GM12878 (cell line): ENCODE results near the gene PRICKLE4. TPM values are rescaled to one million over a fixed set of nuclear protein-coding genes. Genes with fewer than 3 reads are reported as not detected.

Experiments used
- ATAC-seq: fragments of 200-7000 bp; cut with Tn5 transposase; 3 replicates; pipeline ENCODE4 v1.9.1; 2020; ENCODE audit warnings: mild to moderate bottlenecking, moderate library complexity
- BruUV-seq: library from RNA; stranded (reverse); fragments of 400-500 nt; replicated peaks from 2 replicates; lab custom pipeline; 2021; lab: Mats Ljungman, UMichigan
- CTCF ChIA-PET: fragments of 300-600 bp; sonication (Branson Sonifier 250); formaldehyde crosslinking; extraction: SDS; loops from one replicate; lab custom pipeline; 2021; ENCODE audit warnings: inconsistent platforms; lab: Yijun Ruan, JAX
- POLR2A ChIA-PET: fragments of 350-600 bp; formaldehyde crosslinking; extraction: SDS; loops from one replicate; lab custom pipeline; 2021; ENCODE audit warnings: inconsistent platforms; lab: Charles Lee
- RAD21 ChIA-PET: fragments of 300-600 bp; sonication (Branson Sonifier 250); formaldehyde crosslinking; loops from one replicate; lab custom pipeline; 2023; ENCODE audit warnings: antibody characterized with exemption; ENCODE audit not compliant: unreplicated experiment; lab: Charles Lee
- SMC1A ChIA-PET: fragments of 300-600 bp; sonication (Branson Sonifier 250); formaldehyde crosslinking; loops from one replicate; lab custom pipeline; 2023; ENCODE audit not compliant: unreplicated experiment, uncharacterized antibody; lab: Charles Lee
- DNase-seq: peaks from one replicate; pipeline ENCODE4 v3.0.0-alpha.2; 2011; ENCODE audit warnings: low read depth, low spot score
- FAIRE-seq: peaks from 3 replicates; lab custom pipeline; 2011; peaks lifted over from hg19 to GRCh38; lab: Jason Lieb, UNC
- H2AFZ ChIP-seq: 2 replicates; pipeline ENCODE4 v1.6.0; 2011; ENCODE audit warnings: low read depth, low read length, control low read depth; ENCODE audit not compliant: control insufficient read depth
- H3K27ac ChIP-seq: 2 replicates; pipeline ENCODE4 v1.5.1; 2011; ENCODE audit warnings: control low read depth; ENCODE audit not compliant: control insufficient read depth, insufficient read depth
- H3K27me3 ChIP-seq, 2 experiments: replicated peaks in 1 of 2; 2 replicates each; pipeline versions ENCODE4 v1.6.0 to v1.6.1; 2011; ENCODE audit warnings: low read length in 1 of 2; ENCODE audit not compliant: control insufficient read depth in 2 of 2, insufficient read depth in 2 of 2
- H3K36me3 ChIP-seq, 2 experiments: 2 replicates each; pipeline ENCODE4 v1.5.1; 2011; ENCODE audit warnings: low read length in 1 of 2; ENCODE audit not compliant: control insufficient read depth in 2 of 2, insufficient read depth in 2 of 2
- H3K4me1 ChIP-seq: 2 replicates; pipeline ENCODE4 v1.6.1; 2011; ENCODE audit warnings: mild to moderate bottlenecking, low read length, moderate library complexity, mixed read lengths; ENCODE audit not compliant: control insufficient read depth, insufficient read depth
- H3K4me2 ChIP-seq: 2 replicates; pipeline ENCODE4 v1.6.0; 2011; ENCODE audit warnings: control low read depth; ENCODE audit not compliant: control insufficient read depth, insufficient read depth
- H3K4me3 ChIP-seq: fragments of 200-600 bp; sonication (generic); 2 replicates; pipeline ENCODE4 v1.5.1; 2016
- H3K79me2 ChIP-seq: 2 replicates; pipeline ENCODE4 v1.6.0; 2011; ENCODE audit warnings: low read length; ENCODE audit not compliant: control insufficient read depth, insufficient read depth
- H3K9ac ChIP-seq: 2 replicates; pipeline ENCODE4 v1.8.0; 2011; ENCODE audit warnings: low read length, control low read depth, mixed read lengths; ENCODE audit not compliant: control insufficient read depth, insufficient read depth
- H3K9me3 ChIP-seq: replicated peaks from 3 replicates; pipeline ENCODE4 v1.5.1; 2011; ENCODE audit warnings: mild to moderate bottlenecking, low read length; ENCODE audit not compliant: control insufficient read depth, insufficient read depth
- H4K20me1 ChIP-seq: 2 replicates; pipeline ENCODE4 v1.6.0; 2011; ENCODE audit not compliant: control insufficient read depth, insufficient read depth
- MEF2A ChIP-seq: IDR thresholded peaks from 2 replicates; pipeline ENCODE4 v1.6.1; 2011; ENCODE audit warnings: low read depth, mild to moderate bottlenecking, low read length, moderate library complexity; ENCODE audit not compliant: insufficient read depth
- MTA2 ChIP-seq: fragments of 450-650 bp; IDR thresholded peaks from 2 replicates; pipeline ENCODE4 v1.6.1; 2016; ENCODE audit warnings: low read depth, mild to moderate bottlenecking, moderate library complexity
- POLR2A ChIP-seq: IDR thresholded peaks from 2 replicates; pipeline ENCODE4 v1.6.1; 2011; ENCODE audit warnings: low read depth, mild to moderate bottlenecking, low read length
- POU2F2 ChIP-seq: IDR thresholded peaks from 3 replicates; pipeline ENCODE4 v1.6.1; 2011; ENCODE audit warnings: low read depth, mild to moderate bottlenecking, low read length, borderline replicate concordance
- RUNX3 ChIP-seq: IDR thresholded peaks from 2 replicates; pipeline ENCODE4 v1.6.1; 2012; ENCODE audit warnings: low read length, inconsistent platforms
- SMARCA5 ChIP-seq: fragments of 450-650 bp; IDR thresholded peaks from 2 replicates; pipeline ENCODE4 v1.6.1; 2017; ENCODE audit warnings: mild to moderate bottlenecking
- SRF ChIP-seq, 2 experiments: IDR thresholded peaks; 2 replicates each; pipeline ENCODE4 v1.6.1; 2011; ENCODE audit warnings: low read depth in 2 of 2, low read length in 2 of 2, mild to moderate bottlenecking in 1 of 2, moderate library complexity in 1 of 2
- WGBS: methylation state at CpG from one replicate; pipeline ENCODE4 v1.1.6; 2016; ENCODE audit warnings: low lambda C conversion rate; ENCODE audit not compliant: insufficient replicate concordance, insufficient coverage; ENCODE audit errors: missing lambda C conversion rate; 5-methylcytosine and 5-hydroxymethylcytosine counted together
- in situ Hi-C: fragments of 300-500 bp; cut with MboI; formaldehyde crosslinking; loops from 9 replicates; pipeline ENCODE4 v1.14.3; 2018; ENCODE audit warnings: mixed read lengths
- intact Hi-C: fragments of 100-400 bp; cut with micrococcal nuclease; formaldehyde crosslinking; loops from one replicate; pipeline ENCODE4 v1.14.2; 2022; ENCODE audit not compliant: unreplicated experiment
- polyA plus RNA-seq, 11 experiments: library from polyadenylated mRNA; depleted of rRNA in 4 of 11; unstranded in 6 of 11; stranded (reverse) in 5 of 11; fragments of >200 nt; fragmentation: Nextera tagmentation in 4 of 11; fragmentation: Illumina TruSeq in 1 of 11; extraction: Ambion mirVana in 4 of 11; extraction: Trizol in 1 of 11; gene quantifications; 1 replicate in 1 of 11; 2 replicates in 10 of 11; pipeline versions ENCODE4 v1.2.1 to v1.2.3, GENCODE V29; 2011 to 2016; ENCODE audit warnings: inconsistent platforms in 2 of 11, missing spikeins in 2 of 11, low read depth in 1 of 11
- small RNA-seq: library from RNA; depleted of rRNA; stranded (forward); fragments of <200 nt; gene quantifications from one replicate; pipeline ENCODE3, GENCODE V24; 2014
- total RNA-seq, 4 experiments: library from RNA; depleted of rRNA in 3 of 4; stranded (reverse); fragments of >200 nt in 3 of 4; fragmentation: Illumina TruSeq in 1 of 4; extraction: Trizol in 1 of 4; gene quantifications; 2 replicates each; pipeline versions ENCODE4 v1.2.1 to v1.2.3, GENCODE V29; 2013 to 2021
- TF ChIP-seq, protein P1 (sequence below): IDR thresholded peaks from 2 replicates; pipeline ENCODE4 v1.6.1; 2011; ENCODE audit warnings: borderline replicate concordance, low read depth, mild to moderate bottlenecking, moderate library complexity, low read length; ENCODE audit not compliant: insufficient read depth, poor library complexity, severe bottlenecking
- TF ChIP-seq, protein P2 (sequence below): fragments of 450-650 bp; IDR thresholded peaks from 2 replicates; pipeline ENCODE4 v1.6.1; 2016; ENCODE audit warnings: mild to moderate bottlenecking

The PRICKLE4 gene
- total and polyA plus RNA-seq, 10 of the 15 experiments (the other 5 are each of a cell fraction or from before 2014, with no cell fraction given) = 0.33 to 0.85 (median 0.35) TPM; not detected in 7

DNA sequence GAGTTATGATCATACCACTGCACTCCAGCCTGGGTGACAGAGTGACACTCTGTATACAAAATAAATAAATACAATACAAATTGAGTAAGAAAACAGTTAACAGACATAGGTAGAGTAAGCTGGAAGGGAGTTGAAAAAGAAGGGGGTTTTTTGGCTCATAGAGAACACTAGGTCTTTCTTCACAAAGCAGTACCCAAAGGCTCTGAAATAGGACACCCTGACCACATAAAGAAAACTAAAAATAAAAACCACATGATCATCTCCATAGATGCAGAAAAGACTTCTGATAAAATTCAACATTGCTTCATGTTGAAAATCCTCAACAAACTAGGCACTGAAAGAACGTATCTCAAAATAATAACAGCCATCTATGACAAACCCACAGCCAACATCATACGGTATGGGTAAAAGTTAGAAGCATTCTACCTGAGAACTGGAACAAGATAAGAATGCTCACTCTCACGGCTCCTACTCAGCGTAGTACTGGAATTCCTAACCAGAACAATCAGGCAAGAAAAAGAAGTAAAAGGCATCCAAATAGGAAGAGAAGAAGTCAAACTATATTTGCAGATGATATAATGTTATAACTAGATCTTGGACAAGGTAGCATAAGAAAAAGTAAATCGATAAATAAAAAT is 55.6 kb downstream of the PRICKLE4 start (continued):
- TF ChIP-seq, protein P1, sequence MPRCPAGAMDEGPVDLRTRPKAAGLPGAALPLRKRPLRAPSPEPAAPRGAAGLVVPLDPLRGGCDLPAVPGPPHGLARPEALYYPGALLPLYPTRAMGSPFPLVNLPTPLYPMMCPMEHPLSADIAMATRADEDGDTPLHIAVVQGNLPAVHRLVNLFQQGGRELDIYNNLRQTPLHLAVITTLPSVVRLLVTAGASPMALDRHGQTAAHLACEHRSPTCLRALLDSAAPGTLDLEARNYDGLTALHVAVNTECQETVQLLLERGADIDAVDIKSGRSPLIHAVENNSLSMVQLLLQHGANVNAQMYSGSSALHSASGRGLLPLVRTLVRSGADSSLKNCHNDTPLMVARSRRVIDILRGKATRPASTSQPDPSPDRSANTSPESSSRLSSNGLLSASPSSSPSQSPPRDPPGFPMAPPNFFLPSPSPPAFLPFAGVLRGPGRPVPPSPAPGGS = no peak
- TF ChIP-seq SMARCA5 (no peak), RUNX3 (peak; percentile 70), SRF (IDR thresholded peaks at IDR 0.05; ENCODE audit: low read depth in 2 of 2, low read length in 2 of 2) (no peak), MTA2 (no peak), POLR2A (no peak), POU2F2 (no peak), MEF2A (0 out of 2 replicates have a peak, but pooled peaks have one; percentile 25)
- TF ChIP-seq, all 136 proteins: peak for 3

DNA sequence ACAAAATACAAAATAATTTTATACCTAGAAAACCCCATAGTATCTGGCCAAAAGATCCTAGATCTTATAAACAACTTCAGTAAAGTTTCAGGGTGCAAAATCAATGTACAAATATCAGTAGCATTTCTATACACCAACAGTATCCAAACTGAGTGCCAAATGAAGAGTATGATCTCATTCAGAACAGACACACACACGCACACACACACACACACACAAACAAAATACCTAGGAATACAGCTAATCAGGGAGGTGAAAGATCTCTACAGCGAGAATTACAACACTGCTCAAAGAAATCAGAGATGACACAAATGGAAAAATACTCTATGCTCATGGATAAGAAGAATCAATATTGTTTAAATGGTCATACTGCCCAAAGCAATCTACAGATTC is 56.1 kb downstream of the PRICKLE4 start:
- FAIRE-seq = no peak

More for the DNA sequence above, 56.1 kb downstream of the PRICKLE4 start:
- Histone ChIP-seq H3K36me3 (no peaks in the 10 kb centered on the region), H3K9ac (no peak overlapping the region), H3K4me2 (no peak overlapping the region), H4K20me1 (no peaks in the 10 kb centered on the region), H3K4me1 (no peaks in the 10 kb centered on the region), H3K79me2 (no peaks in the 10 kb centered on the region), H3K4me3 (no peak overlapping the region), H2AFZ (no peak overlapping the region), H3K9me3 (no peaks in the 10 kb centered on the region), H3K27me3 (no peaks in the 10 kb centered on the region), H3K27ac (no peak overlapping the region)
- 91% methylated on average over 2 of the region's 2 CpGs for WGBS
- in situ Hi-C loops = no loop called here
- POLR2A ChIA-PET = no interaction called here
- RAD21 ChIA-PET = no interaction called here
- DNase-seq (no peak), ATAC-seq (no peak)
- BruUV-seq = no TSS peak
- intact Hi-C loops = no loop called here
- TF ChIP-seq, protein P2, sequence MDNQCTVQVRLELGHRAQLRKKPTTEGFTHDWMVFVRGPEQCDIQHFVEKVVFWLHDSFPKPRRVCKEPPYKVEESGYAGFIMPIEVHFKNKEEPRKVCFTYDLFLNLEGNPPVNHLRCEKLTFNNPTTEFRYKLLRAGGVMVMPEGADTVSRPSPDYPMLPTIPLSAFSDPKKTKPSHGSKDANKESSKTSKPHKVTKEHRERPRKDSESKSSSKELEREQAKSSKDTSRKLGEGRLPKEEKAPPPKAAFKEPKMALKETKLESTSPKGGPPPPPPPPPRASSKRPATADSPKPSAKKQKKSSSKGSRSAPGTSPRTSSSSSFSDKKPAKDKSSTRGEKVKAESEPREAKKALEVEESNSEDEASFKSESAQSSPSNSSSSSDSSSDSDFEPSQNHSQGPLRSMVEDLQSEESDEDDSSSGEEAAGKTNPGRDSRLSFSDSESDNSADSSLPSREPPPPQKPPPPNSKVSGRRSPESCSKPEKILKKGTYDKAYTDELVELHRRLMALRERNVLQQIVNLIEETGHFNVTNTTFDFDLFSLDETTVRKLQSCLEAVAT = 0 out of 2 replicates have a peak, but pooled peaks have one; percentile 2
- no peak for TF ChIP-seq RUNX3
- SMC1A ChIA-PET = interaction anchor here (1.0 kb wide), 1 partner anchor 13 kb away, joined by 3 read pairs; no protein-coding TSS in a partner anchor
- CTCF ChIA-PET = interaction anchor here (1.5 kb wide), 1 partner anchor 10 kb away, joined by 7 read pairs; no protein-coding TSS in a partner anchor

Small RNAs within 50 kb of the gene (small RNA-seq; reads per million reads assigned to genes)
- gene AL365205.2 = not detected
- gene AL365205.3 = not detected
- not detected for gene RF00393

Other genes starting within 250 kb of the PRICKLE4 start
Only the 7 nearest of the 10 such genes appear.
- 95.7 and 97.9 TPM in 2 replicates for gene TFEB, start 45.2 kb upstream of the PRICKLE4 start, total RNA-seq (2014; rRNA removed)
- gene TFEB, start 45.2 kb upstream of the PRICKLE4 start, total RNA-seq (2014; rRNA removed; fragmentation: Illumina TruSeq; extraction: Trizol) = 30.7 and 31.4 TPM in 2 replicates
- gene TFEB, start 45.2 kb upstream of the PRICKLE4 start, total RNA-seq (2021) = 97.7 and 108 TPM in 2 replicates
- gene TFEB, start 45.2 kb upstream of the PRICKLE4 start, polyA plus RNA-seq (2011; rRNA removed) = 22.8 and 62.1 TPM in 2 replicates
- gene TFEB, start 45.2 kb upstream of the PRICKLE4 start, polyA plus RNA-seq (2014; fragmentation: Illumina TruSeq; extraction: Trizol) = 6.6 and 22.4 TPM in 2 replicates
- gene TFEB, start 45.2 kb upstream of the PRICKLE4 start, polyA plus RNA-seq (2014; fragmentation: Nextera tagmentation; extraction: Ambion mirVana) = 1 to 10 TPM in 1 of 2 experiments, under 1 TPM in 1; 0.84 to 2.6 TPM
- 107 and 133 TPM in 2 replicates for gene TFEB, start 45.2 kb upstream of the PRICKLE4 start, polyA plus RNA-seq (2014; rRNA removed)
- gene TFEB, start 45.2 kb upstream of the PRICKLE4 start, polyA plus RNA-seq (2016; fragmentation: Nextera tagmentation; extraction: Ambion mirVana) = 10 to 100 TPM; 59.4 to 64.3 TPM
- not detected in 2 replicates for gene PGC, start 33.4 kb upstream of the PRICKLE4 start, total RNA-seq (2014; rRNA removed)
- not detected in 2 replicates for gene PGC, start 33.4 kb upstream of the PRICKLE4 start, total RNA-seq (2014; rRNA removed; fragmentation: Illumina TruSeq; extraction: Trizol)
- gene PGC, start 33.4 kb upstream of the PRICKLE4 start, total RNA-seq (2021) = 0.26 and 1.2 TPM in 2 replicates
- gene PGC, start 33.4 kb upstream of the PRICKLE4 start, polyA plus RNA-seq (2011; rRNA removed) = not detected in 2 replicates
- gene PGC, start 33.4 kb upstream of the PRICKLE4 start, polyA plus RNA-seq (2014; fragmentation: Illumina TruSeq; extraction: Trizol) = not detected in 2 replicates
- gene PGC, start 33.4 kb upstream of the PRICKLE4 start, polyA plus RNA-seq (2014; fragmentation: Nextera tagmentation; extraction: Ambion mirVana) = not detected
- not detected in 2 replicates for gene PGC, start 33.4 kb upstream of the PRICKLE4 start, polyA plus RNA-seq (2014; rRNA removed)
- gene PGC, start 33.4 kb upstream of the PRICKLE4 start, polyA plus RNA-seq (2016; fragmentation: Nextera tagmentation; extraction: Ambion mirVana) = not detected
- gene FRS3, start 882 bp upstream of the PRICKLE4 start, total RNA-seq (2014; rRNA removed) = 1.4 and 2.1 TPM in 2 replicates
- 1.3 TPM in 2 replicates for gene FRS3, start 882 bp upstream of the PRICKLE4 start, total RNA-seq (2014; rRNA removed; fragmentation: Illumina TruSeq; extraction: Trizol)
- 3.2 and 3.6 TPM in 2 replicates for gene FRS3, start 882 bp upstream of the PRICKLE4 start, total RNA-seq (2021)
- 1.7 and 2.1 TPM in 2 replicates for gene FRS3, start 882 bp upstream of the PRICKLE4 start, polyA plus RNA-seq (2011; rRNA removed)
- gene FRS3, start 882 bp upstream of the PRICKLE4 start, polyA plus RNA-seq (2014; fragmentation: Illumina TruSeq; extraction: Trizol) = 0.16 and 1.2 TPM in 2 replicates
- under 1 TPM; 0.05 to 0.09 TPM for gene FRS3, start 882 bp upstream of the PRICKLE4 start, polyA plus RNA-seq (2014; fragmentation: Nextera tagmentation; extraction: Ambion mirVana)
- gene FRS3, start 882 bp upstream of the PRICKLE4 start, polyA plus RNA-seq (2014; rRNA removed) = 3.4 and 3.8 TPM in 2 replicates
- gene FRS3, start 882 bp upstream of the PRICKLE4 start, polyA plus RNA-seq (2016; fragmentation: Nextera tagmentation; extraction: Ambion mirVana) = 1 to 10 TPM; 1.4 to 2.7 TPM
- gene TOMM6, start 6.9 kb downstream of the PRICKLE4 start, total RNA-seq (2014; rRNA removed) = 206 TPM in 2 replicates
- gene TOMM6, start 6.9 kb downstream of the PRICKLE4 start, total RNA-seq (2014; rRNA removed; fragmentation: Illumina TruSeq; extraction: Trizol) = 290 and 315 TPM in 2 replicates
- 262 and 265 TPM in 2 replicates for gene TOMM6, start 6.9 kb downstream of the PRICKLE4 start, total RNA-seq (2021)
- 288 and 289 TPM in 2 replicates for gene TOMM6, start 6.9 kb downstream of the PRICKLE4 start, polyA plus RNA-seq (2011; rRNA removed)
- gene TOMM6, start 6.9 kb downstream of the PRICKLE4 start, polyA plus RNA-seq (2014; fragmentation: Illumina TruSeq; extraction: Trizol) = 746 and 940 TPM in 2 replicates
- 100 to 1,000 TPM; 653 to 729 TPM for gene TOMM6, start 6.9 kb downstream of the PRICKLE4 start, polyA plus RNA-seq (2014; fragmentation: Nextera tagmentation; extraction: Ambion mirVana)
- gene TOMM6, start 6.9 kb downstream of the PRICKLE4 start, polyA plus RNA-seq (2014; rRNA removed) = 283 and 357 TPM in 2 replicates
- 100 to 1,000 TPM; 538 to 566 TPM for gene TOMM6, start 6.9 kb downstream of the PRICKLE4 start, polyA plus RNA-seq (2016; fragmentation: Nextera tagmentation; extraction: Ambion mirVana)
- 2.7 and 3.4 TPM in 2 replicates for gene USP49, start 114.6 kb downstream of the PRICKLE4 start, total RNA-seq (2014; rRNA removed)
- 5.2 and 5.4 TPM in 2 replicates for gene USP49, start 114.6 kb downstream of the PRICKLE4 start, total RNA-seq (2014; rRNA removed; fragmentation: Illumina TruSeq; extraction: Trizol)
- 7.7 TPM in 2 replicates for gene USP49, start 114.6 kb downstream of the PRICKLE4 start, total RNA-seq (2021)
- gene USP49, start 114.6 kb downstream of the PRICKLE4 start, polyA plus RNA-seq (2011; rRNA removed) = 6.5 and 7.6 TPM in 2 replicates
- 7.6 and 9.2 TPM in 2 replicates for gene USP49, start 114.6 kb downstream of the PRICKLE4 start, polyA plus RNA-seq (2014; fragmentation: Illumina TruSeq; extraction: Trizol)
- gene USP49, start 114.6 kb downstream of the PRICKLE4 start, polyA plus RNA-seq (2014; fragmentation: Nextera tagmentation; extraction: Ambion mirVana) = 1 to 10 TPM; 1.0 TPM
- 6.0 and 6.8 TPM in 2 replicates for gene USP49, start 114.6 kb downstream of the PRICKLE4 start, polyA plus RNA-seq (2014; rRNA removed)
- 1 to 10 TPM; 3.2 TPM for gene USP49, start 114.6 kb downstream of the PRICKLE4 start, polyA plus RNA-seq (2016; fragmentation: Nextera tagmentation; extraction: Ambion mirVana)
- 13.4 and 14.4 TPM in 2 replicates for gene MED20, start 140.4 kb downstream of the PRICKLE4 start, total RNA-seq (2014; rRNA removed)
- 14.2 and 15.3 TPM in 2 replicates for gene MED20, start 140.4 kb downstream of the PRICKLE4 start, total RNA-seq (2014; rRNA removed; fragmentation: Illumina TruSeq; extraction: Trizol)
- gene MED20, start 140.4 kb downstream of the PRICKLE4 start, total RNA-seq (2021) = 16.6 and 17.2 TPM in 2 replicates
- gene MED20, start 140.4 kb downstream of the PRICKLE4 start, polyA plus RNA-seq (2011; rRNA removed) = 24.8 TPM in 2 replicates
- 17.7 and 19.2 TPM in 2 replicates for gene MED20, start 140.4 kb downstream of the PRICKLE4 start, polyA plus RNA-seq (2014; fragmentation: Illumina TruSeq; extraction: Trizol)
- 10 to 100 TPM; 15.9 to 21.7 TPM for gene MED20, start 140.4 kb downstream of the PRICKLE4 start, polyA plus RNA-seq (2014; fragmentation: Nextera tagmentation; extraction: Ambion mirVana)
- 11.1 and 15.1 TPM in 2 replicates for gene MED20, start 140.4 kb downstream of the PRICKLE4 start, polyA plus RNA-seq (2014; rRNA removed)
- gene MED20, start 140.4 kb downstream of the PRICKLE4 start, polyA plus RNA-seq (2016; fragmentation: Nextera tagmentation; extraction: Ambion mirVana) = 10 to 100 TPM; 20.4 to 21.0 TPM
- gene BYSL, start 140.7 kb downstream of the PRICKLE4 start, total RNA-seq (2014; rRNA removed) = 15.6 and 17.8 TPM in 2 replicates
- gene BYSL, start 140.7 kb downstream of the PRICKLE4 start, total RNA-seq (2014; rRNA removed; fragmentation: Illumina TruSeq; extraction: Trizol) = 19.0 and 21.2 TPM in 2 replicates
- 43.8 and 48.6 TPM in 2 replicates for gene BYSL, start 140.7 kb downstream of the PRICKLE4 start, total RNA-seq (2021)
- gene BYSL, start 140.7 kb downstream of the PRICKLE4 start, polyA plus RNA-seq (2011; rRNA removed) = 19.2 and 34.5 TPM in 2 replicates
- gene BYSL, start 140.7 kb downstream of the PRICKLE4 start, polyA plus RNA-seq (2014; fragmentation: Illumina TruSeq; extraction: Trizol) = 24.7 and 31.4 TPM in 2 replicates
- gene BYSL, start 140.7 kb downstream of the PRICKLE4 start, polyA plus RNA-seq (2014; fragmentation: Nextera tagmentation; extraction: Ambion mirVana) = 10 to 100 TPM; 12.6 to 28.4 TPM
- gene BYSL, start 140.7 kb downstream of the PRICKLE4 start, polyA plus RNA-seq (2014; rRNA removed) = 48.5 and 56.4 TPM in 2 replicates
- gene BYSL, start 140.7 kb downstream of the PRICKLE4 start, polyA plus RNA-seq (2016; fragmentation: Nextera tagmentation; extraction: Ambion mirVana) = 10 to 100 TPM; 39.7 to 51.1 TPM